HL-60 (cell line): ENCODE data around the gene TLE3.

ENCODE experiments used
- GABPA ChIP-seq: IDR thresholded peaks from 2 replicates; pipeline ENCODE4 v1.6.1; 2012; ENCODE audit warnings: low read depth
- POLR2AphosphoS5 ChIP-seq: IDR thresholded peaks from 2 replicates; pipeline ENCODE4 v1.6.1; 2012; ENCODE audit warnings: low read depth
- TF ChIP-seq, protein P1 (sequence below): IDR thresholded peaks from one replicate; pipeline ENCODE4 v1.5.1; 2011; ENCODE audit warnings: low read length, control low read depth, inconsistent platforms; ENCODE audit not compliant: insufficient read depth
- TF ChIP-seq, protein P2 (sequence below): IDR thresholded peaks from 2 replicates; pipeline ENCODE4 v1.6.1; 2012; ENCODE audit warnings: low read depth; ENCODE audit not compliant: insufficient replicate concordance

DNA sequence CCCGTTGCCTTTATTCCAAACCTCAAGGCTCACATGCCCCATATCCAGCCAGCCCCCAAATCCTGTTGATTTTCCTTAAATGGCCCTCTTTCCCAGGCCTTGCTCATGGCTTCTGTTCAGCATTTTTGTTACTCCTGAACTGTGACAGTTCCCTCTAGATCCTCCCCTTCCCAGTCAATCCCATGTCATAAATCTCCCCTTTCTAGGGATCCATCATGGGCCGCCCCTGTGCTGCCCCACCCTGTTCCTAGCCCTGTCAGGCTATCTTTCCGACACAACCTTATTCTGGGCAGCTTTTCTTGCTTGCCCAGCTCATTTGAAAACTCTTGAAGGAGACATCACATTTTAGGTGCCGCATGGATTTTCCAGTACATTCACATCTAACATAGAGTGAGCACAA lies 84.8 kb downstream of the TLE3 start:
- TF ChIP-seq, protein P1, sequence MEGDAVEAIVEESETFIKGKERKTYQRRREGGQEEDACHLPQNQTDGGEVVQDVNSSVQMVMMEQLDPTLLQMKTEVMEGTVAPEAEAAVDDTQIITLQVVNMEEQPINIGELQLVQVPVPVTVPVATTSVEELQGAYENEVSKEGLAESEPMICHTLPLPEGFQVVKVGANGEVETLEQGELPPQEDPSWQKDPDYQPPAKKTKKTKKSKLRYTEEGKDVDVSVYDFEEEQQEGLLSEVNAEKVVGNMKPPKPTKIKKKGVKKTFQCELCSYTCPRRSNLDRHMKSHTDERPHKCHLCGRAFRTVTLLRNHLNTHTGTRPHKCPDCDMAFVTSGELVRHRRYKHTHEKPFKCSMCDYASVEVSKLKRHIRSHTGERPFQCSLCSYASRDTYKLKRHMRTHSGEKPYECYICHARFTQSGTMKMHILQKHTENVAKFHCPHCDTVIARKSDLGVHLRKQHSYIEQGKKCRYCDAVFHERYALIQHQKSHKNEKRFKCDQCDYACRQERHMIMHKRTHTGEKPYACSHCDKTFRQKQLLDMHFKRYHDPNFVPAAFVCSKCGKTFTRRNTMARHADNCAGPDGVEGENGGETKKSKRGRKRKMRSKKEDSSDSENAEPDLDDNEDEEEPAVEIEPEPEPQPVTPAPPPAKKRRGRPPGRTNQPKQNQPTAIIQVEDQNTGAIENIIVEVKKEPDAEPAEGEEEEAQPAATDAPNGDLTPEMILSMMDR = no peak
- no peak for TF ChIP-seq POLR2AphosphoS5
- TF ChIP-seq GABPA = no peak
- TF ChIP-seq, protein P2, sequence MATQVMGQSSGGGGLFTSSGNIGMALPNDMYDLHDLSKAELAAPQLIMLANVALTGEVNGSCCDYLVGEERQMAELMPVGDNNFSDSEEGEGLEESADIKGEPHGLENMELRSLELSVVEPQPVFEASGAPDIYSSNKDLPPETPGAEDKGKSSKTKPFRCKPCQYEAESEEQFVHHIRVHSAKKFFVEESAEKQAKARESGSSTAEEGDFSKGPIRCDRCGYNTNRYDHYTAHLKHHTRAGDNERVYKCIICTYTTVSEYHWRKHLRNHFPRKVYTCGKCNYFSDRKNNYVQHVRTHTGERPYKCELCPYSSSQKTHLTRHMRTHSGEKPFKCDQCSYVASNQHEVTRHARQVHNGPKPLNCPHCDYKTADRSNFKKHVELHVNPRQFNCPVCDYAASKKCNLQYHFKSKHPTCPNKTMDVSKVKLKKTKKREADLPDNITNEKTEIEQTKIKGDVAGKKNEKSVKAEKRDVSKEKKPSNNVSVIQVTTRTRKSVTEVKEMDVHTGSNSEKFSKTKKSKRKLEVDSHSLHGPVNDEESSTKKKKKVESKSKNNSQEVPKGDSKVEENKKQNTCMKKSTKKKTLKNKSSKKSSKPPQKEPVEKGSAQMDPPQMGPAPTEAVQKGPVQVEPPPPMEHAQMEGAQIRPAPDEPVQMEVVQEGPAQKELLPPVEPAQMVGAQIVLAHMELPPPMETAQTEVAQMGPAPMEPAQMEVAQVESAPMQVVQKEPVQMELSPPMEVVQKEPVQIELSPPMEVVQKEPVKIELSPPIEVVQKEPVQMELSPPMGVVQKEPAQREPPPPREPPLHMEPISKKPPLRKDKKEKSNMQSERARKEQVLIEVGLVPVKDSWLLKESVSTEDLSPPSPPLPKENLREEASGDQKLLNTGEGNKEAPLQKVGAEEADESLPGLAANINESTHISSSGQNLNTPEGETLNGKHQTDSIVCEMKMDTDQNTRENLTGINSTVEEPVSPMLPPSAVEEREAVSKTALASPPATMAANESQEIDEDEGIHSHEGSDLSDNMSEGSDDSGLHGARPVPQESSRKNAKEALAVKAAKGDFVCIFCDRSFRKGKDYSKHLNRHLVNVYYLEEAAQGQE = no peak
